NCI-H1092 (cell line): ENCODE results near the gene MCIDAS.

Experiments
- DNase-seq: peaks from one replicate; lab custom pipeline; 2025; lab: John Stamatoyannopoulos, UW

MCIDAS gene

GRCh38 chr5:55222092-55222984 is 4.8 kb downstream of the MCIDAS start:
- no peak for DNase-seq

DNA sequence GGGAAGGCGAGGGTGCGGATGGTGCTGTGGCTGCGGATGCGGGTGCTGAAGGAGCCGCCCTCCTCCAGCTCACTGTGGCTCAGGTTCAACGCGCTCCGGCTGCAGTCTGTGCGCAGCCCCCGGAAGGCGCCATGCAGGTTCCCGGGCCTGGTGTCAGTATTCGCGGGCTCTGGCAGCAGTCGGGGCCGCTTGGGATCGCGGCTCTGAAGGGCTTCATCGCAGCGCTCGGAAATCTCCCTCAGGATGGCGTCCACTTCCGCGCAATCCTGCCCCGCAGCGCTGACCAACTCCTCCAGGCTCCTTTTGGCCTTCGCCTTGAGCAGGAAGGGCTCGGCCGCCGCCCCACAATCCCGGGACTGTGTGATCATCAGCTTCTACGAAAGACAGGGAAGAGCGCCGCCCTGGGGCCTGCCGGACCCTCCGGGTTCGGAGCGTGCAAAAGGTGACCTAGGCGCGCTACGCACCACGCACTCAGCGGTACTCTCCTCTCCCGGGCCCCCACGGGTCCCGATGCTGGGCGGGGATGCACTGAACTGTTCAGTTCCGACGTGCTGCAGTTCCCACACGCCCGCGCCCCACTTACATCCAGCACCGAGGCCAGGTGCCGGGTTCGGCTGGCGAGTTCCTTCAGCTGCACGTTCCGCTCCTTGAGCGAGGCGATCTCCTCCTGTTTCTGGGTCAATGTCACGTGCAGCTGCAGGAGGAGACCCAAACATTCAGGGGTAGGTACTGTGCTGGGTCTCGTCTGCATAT is 6.5 kb downstream of the MCIDAS start:
- DNase-seq, result no peak

DNA sequence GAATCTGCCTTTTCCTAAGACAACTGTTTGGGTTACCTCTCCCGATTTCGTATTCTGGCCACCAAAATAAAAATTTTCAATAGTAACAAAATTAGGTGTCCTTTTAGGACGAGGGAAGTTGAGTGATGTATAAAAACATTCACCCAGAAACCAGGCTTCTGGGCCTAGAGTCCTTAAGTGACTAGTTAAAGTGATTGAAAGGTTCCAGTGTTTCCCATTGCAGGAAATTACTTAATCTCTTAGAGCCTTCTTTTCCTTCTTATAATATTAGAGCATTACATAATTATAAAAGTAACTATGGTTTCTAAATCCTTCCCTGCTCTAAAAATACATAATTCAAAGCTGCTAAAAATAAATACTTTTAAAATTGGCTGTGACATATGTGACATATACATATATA is 7.3 kb downstream of the MCIDAS start:
- no peak for DNase-seq

GRCh38 chr5:55218967-55219366 is 8.1 kb downstream of the MCIDAS start:
- no peak for DNase-seq

DNA sequence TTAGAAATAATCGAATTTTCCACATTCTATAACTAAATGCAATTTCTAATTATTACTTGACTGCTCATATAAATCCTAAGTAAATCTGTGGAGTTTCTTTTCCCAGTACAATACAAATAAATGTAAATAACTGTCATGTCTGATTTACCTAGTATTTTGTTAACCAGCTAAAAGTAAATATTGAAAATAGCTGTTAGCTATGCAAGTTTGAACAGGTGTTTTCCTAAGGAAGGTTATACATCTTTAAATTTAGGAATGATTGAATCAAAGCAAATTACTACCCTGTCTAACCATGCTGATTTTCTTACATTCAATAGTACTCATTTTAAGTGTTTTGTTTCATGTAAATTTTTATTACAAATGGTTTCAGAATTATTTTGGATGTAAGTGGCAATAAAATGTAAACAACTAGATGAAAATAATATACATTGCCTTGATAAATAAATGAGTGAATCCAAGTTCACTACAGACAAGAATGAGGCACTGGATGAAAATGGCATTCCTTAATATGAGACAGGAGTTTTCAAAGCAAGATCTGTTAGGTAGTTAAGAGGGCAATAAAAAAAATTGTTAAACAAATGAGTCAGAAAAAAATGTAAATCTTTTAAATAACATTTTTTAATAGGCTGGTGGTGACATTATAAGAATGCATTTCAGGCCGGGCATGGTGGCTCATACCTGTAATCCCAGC is 15.8 kb downstream of the MCIDAS start:
- no peak for DNase-seq

DNA sequence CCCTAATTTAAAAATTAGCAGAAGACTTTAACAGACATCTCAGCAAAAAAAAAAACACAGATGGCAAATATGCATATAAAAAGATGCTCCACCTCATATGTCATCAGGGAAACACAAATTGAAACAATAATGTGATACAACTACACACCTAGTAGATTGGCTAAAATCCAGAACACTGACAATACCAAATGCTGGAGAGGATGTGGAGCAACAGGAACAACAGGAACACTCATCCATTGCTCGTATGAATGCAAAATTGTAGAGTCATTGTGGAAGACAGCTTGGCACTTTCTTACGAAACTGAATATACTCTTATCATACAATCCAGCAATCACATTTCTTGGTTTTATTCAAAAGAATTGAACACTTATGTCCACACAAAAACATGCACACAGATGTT is 22.1 kb downstream of the MCIDAS start:
- no peak for DNase-seq

DNA sequence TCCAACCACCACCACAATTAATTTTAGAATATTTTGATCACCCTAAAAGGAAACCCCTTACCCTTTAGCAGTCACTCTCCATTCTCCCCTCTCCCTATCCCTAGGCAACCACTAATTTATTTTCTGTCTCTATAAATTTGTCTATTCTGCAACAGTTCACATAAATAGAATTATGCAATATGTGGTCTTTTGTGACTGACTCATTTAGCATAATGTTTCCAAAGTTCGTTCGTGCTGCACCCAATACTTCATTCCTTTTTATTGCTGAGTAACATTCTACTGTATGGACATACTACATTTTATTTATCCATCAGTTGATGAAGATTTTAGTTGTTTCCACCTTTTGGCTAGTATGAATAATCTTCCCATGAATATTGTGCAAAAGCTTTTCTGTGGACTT is 36.0 kb downstream of the MCIDAS start:
- no peak for DNase-seq

DNA sequence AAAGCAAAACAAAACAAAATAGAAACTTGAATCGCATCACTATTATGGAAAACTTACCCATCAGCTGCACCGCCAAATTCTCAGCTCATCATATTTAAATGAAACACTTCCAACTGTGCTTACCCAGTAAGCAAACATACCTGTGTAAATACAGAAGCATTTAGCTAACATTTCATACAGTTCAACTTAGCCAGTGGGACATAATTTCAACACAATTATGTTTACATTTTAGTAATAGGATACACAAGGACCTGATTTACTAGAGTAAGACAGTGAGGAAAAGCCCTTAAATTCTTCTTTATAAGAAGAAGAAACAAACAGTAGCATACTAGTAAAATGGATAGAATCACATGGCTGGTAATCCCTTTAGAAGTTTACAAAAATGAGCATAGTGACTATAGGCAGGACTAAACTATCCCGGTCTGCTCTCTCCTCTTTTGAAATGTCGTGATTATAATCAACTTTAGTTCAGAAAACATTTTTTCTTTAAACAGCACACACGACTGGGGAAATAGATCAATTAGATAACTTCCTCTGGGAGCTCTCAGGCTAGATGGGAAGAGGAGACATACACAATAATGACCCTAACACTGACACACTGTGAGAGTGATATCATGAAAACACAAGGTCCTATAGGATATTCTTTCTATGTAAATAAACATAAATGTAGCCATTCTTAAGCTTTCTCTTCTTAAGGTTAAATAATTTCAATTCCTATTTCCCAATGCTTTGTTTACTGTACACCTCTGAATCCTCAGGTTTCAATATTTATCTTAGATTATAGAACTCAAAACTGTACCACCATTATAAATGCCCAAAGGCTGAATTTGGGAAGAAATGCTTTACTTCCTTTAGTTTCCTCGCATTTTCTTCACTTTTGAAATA is 38.2 kb downstream of the MCIDAS start:
- no peak for DNase-seq

- no peak for DNase-seq
Measured at GRCh38 chr5:55187370-55187769, 39.7 kb downstream of the MCIDAS start.

DNA sequence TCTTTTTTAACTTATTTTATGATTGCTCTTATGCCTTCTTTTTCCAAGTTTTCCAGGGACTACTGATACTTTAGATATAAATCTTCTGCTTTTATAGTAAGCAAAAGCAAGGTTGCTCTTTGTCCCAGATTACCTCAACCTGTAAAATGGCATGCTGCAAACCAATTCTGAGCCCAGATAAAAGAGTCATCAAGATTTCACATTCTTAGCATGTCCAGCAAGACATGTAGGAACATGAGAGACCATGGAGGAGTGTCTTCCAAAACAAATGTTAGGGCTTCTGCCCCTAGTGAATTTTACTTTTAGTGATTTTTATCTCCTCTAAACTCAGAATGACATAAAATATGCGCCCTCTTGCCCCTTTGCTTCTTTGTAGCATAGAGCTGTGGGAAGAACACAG is 47.1 kb downstream of the MCIDAS start:
- no peak for DNase-seq

- DNase-seq, result no peak
Measured at GRCh38 chr5:55177078-55177477, 50.0 kb downstream of the MCIDAS start.

DNA sequence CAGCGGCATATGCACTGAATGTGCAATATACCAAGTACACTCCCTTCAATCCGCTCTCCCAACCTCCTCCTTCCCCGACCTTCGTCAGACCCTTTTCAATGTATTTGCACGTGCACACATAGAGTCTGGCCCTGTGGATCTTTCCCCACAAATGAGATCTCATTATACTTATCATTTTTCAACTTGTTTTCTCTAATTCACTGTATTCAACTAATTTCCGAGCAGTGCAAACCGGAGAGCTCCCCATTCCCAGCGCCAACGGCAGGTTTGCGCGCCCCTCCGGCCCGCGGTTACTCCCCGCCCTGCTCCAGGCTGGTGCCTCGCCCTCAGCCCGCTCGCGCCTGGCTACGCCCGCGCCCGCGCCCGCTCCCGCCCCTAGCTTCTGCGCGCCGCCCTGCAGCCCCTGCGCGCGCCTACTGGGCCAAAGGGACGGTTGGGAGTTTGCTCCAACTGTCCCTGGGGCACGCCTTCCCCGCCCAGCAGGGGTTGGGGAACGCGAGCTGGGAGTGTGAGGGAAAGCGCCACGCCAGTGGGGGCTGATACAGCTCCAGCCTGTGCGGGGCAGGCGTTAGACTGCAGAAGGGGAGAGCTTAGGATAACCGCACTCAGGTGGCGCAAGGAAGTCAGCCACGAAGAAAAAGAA is 50.8 kb downstream of the MCIDAS start:
- peak; percentile 23 for DNase-seq

GRCh38 chr5:55175781-55176175 is 51.3 kb downstream of the MCIDAS start:
- DNase-seq, result no peak

DNA sequence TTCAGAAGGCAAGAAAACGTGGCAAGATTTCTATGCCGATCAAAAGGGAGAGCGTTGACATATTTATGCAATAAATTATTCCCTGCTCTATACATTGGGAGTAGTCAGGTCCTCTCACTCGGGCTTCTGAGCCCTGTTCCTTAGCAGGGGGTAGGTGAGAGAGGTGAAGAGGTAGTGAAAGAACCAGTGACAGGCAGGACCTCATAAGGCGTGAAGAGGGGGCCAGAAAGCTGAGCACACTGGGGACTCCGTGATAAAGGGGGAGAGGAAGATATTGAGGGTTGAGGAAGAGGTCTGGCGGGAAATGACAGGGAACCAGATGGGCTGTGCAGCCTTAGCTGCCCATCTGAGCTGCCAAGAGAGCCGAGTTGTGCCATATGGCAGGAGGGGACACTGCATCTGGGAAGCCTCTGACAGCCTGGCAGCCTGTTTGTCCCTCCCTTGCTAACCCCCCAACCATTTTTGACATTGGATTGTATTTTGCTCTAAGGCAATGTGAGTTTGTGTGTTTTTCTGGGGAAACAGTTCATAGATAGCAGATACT is 53.4 kb downstream of the MCIDAS start:
- DNase-seq, result no peak

GRCh38 chr5:55172937-55173686 is 54.0 kb downstream of the MCIDAS start, which contains the start of gene CDC20B:
Gene CDC20B (minus strand): TSS chr5:55173177. CDS start chr5:55173000, 177 bp downstream.
- DNase-seq, result peak; percentile 44

- peak; percentile 59 for DNase-seq
Measured at GRCh38 chr5:55172051-55172899, 54.8 kb downstream of the MCIDAS start.

DNA sequence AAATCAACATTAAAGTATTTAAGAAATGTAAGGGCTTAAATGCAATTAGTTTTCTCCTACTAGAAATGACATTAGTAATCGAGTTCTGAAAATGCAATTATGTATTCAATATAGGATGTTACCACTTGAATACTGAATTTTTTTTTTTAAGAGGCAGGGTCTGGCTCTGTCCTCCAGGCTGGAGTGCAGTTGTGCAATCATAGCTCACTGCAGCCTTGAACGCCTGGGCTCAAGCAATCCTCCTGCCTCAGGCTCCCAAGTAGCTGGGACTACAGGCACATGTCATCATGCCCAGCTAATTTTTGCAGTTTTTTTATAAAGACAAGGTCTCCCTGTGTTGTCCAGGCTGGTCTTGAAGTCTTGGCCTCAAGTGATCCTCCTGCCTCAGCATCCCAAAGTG is 55.6 kb downstream of the MCIDAS start:
- DNase-seq, result no peak
